Ishikawa (cell line): ENCODE data around the gene SIMC1.

Source experiments
- CEBPB ChIP-seq: IDR thresholded peaks from 2 replicates; pipeline ENCODE4 v1.6.1; 2012
- CREB1 ChIP-seq: IDR thresholded peaks from 2 replicates; pipeline ENCODE4 v1.6.1; 2012; ENCODE audit warnings: low read depth
- EGR1 ChIP-seq: IDR thresholded peaks from 2 replicates; pipeline ENCODE4 v1.6.1; 2012
- EP300 ChIP-seq: IDR thresholded peaks from 2 replicates; pipeline ENCODE4 v1.6.1; 2012; ENCODE audit warnings: borderline replicate concordance
- FOXM1 ChIP-seq: IDR thresholded peaks from 2 replicates; pipeline ENCODE4 v1.6.1; 2012; ENCODE audit warnings: low read depth, borderline replicate concordance
- MAX ChIP-seq: IDR thresholded peaks from 2 replicates; pipeline ENCODE4 v1.6.1; 2012
- NFIC ChIP-seq: IDR thresholded peaks from 2 replicates; pipeline ENCODE4 v1.6.1; 2012
- RAD21 ChIP-seq: IDR thresholded peaks from 2 replicates; pipeline ENCODE4 v1.6.1; 2012; ENCODE audit warnings: low read depth
- TAF1 ChIP-seq: IDR thresholded peaks from 2 replicates; pipeline ENCODE4 v1.6.1; 2012; ENCODE audit warnings: low read depth, mild to moderate bottlenecking
- TEAD4 ChIP-seq: IDR thresholded peaks from 2 replicates; pipeline ENCODE4 v1.6.1; 2012
- YY1 ChIP-seq: IDR thresholded peaks from 2 replicates; pipeline ENCODE4 v1.6.1; 2012; ENCODE audit warnings: low read depth
- ZBTB7A ChIP-seq: IDR thresholded peaks from 2 replicates; pipeline ENCODE4 v1.6.1; 2012; ENCODE audit warnings: low read depth
- TF ChIP-seq, protein P1 (sequence below): IDR thresholded peaks from 2 replicates; pipeline ENCODE4 v1.6.1; 2012; ENCODE audit warnings: low read depth, mild to moderate bottlenecking

- TF ChIP-seq TAF1 (no peak), CREB1 (no peak), TEAD4 (no peak), MAX (no peak), EP300 (no peak), EGR1 (no peak), CEBPB (no peak), RAD21 (no peak), FOXM1 (no peak), NFIC (no peak), ZBTB7A (no peak), YY1 (no peak)
- TF ChIP-seq, protein P1, sequence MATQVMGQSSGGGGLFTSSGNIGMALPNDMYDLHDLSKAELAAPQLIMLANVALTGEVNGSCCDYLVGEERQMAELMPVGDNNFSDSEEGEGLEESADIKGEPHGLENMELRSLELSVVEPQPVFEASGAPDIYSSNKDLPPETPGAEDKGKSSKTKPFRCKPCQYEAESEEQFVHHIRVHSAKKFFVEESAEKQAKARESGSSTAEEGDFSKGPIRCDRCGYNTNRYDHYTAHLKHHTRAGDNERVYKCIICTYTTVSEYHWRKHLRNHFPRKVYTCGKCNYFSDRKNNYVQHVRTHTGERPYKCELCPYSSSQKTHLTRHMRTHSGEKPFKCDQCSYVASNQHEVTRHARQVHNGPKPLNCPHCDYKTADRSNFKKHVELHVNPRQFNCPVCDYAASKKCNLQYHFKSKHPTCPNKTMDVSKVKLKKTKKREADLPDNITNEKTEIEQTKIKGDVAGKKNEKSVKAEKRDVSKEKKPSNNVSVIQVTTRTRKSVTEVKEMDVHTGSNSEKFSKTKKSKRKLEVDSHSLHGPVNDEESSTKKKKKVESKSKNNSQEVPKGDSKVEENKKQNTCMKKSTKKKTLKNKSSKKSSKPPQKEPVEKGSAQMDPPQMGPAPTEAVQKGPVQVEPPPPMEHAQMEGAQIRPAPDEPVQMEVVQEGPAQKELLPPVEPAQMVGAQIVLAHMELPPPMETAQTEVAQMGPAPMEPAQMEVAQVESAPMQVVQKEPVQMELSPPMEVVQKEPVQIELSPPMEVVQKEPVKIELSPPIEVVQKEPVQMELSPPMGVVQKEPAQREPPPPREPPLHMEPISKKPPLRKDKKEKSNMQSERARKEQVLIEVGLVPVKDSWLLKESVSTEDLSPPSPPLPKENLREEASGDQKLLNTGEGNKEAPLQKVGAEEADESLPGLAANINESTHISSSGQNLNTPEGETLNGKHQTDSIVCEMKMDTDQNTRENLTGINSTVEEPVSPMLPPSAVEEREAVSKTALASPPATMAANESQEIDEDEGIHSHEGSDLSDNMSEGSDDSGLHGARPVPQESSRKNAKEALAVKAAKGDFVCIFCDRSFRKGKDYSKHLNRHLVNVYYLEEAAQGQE = no peak
These were observed 128.1 kb downstream of the SIMC1 start for GRCh38 chr5:176366232-176366894.
